Measurements from ENCODE around the gene HS3ST5. TPM values are rescaled to one million over a fixed set of nuclear protein-coding genes. Genes with fewer than 3 reads are reported as not detected.
A peak's percentile ranks its signal among the peaks of the same experiment; 100 is the strongest.

HS3ST5 gene
- total and polyA plus RNA-seq, 2 donors from 2014 or later, result 0.09 TPM; not detected in 1

- no peak for FAIRE-seq
- Histone ChIP-seq H3K27ac (ENCODE audit: low read depth in 2 of 2, low read length in 2 of 2) (no peak overlapping the region), H3K4me3 (ENCODE audit: low read length in 3 of 3) (no peak overlapping the region), H3K4me1 (ENCODE audit: control insufficient read depth in 2 of 3, insufficient read depth in 2 of 3, low read depth in 1 of 3, low read length in 3 of 3) (no peaks in the 10 kb centered on the region), H3K9ac (ENCODE audit: low read length in 3 of 3) (no peak overlapping the region), H3K27me3 (ENCODE audit: control insufficient read depth, insufficient read depth, low read length) (no peaks in the 10 kb centered on the region), H3K9me3 (ENCODE audit: control insufficient read depth in 2 of 3, insufficient read depth in 1 of 3, low read length in 3 of 3) (no peaks in the 10 kb centered on the region), H3K36me3 (ENCODE audit: control insufficient read depth in 2 of 3, insufficient read depth in 3 of 3, low read length in 3 of 3) (no peaks in the 10 kb centered on the region)
- no peak for TF ChIP-seq CTCF (IDR thresholded peaks at IDR 0.05; ENCODE audit: borderline replicate concordance, extremely low read depth, insufficient read depth)
- peak in 1 of 5 donors; percentile 10 for DNase-seq
- intact Hi-C loops (cut with DNase I), result no loop called here
Observed at GRCh38 chr6:114055763-114056162, 287.1 kb downstream of the HS3ST5 start.

GRCh38 chr6:114055349-114055748 lies 287.5 kb downstream of the HS3ST5 start:
- Histone ChIP-seq H3K4me1 (ENCODE audit: control insufficient read depth in 2 of 3, insufficient read depth in 2 of 3, low read depth in 1 of 3, low read length in 3 of 3) (no peaks in the 10 kb centered on the region), H3K9ac (ENCODE audit: low read length in 3 of 3) (no peak overlapping the region), H3K27me3 (ENCODE audit: control insufficient read depth, insufficient read depth, low read length) (no peaks in the 10 kb centered on the region), H3K27ac (ENCODE audit: low read depth in 2 of 2, low read length in 2 of 2) (no peak overlapping the region), H3K9me3 (ENCODE audit: control insufficient read depth in 2 of 3, insufficient read depth in 1 of 3, low read length in 3 of 3) (no peaks in the 10 kb centered on the region), H3K36me3 (ENCODE audit: control insufficient read depth in 2 of 3, insufficient read depth in 3 of 3, low read length in 3 of 3) (no peaks in the 10 kb centered on the region), H3K4me3 (ENCODE audit: low read length in 3 of 3) (no peak overlapping the region)
- no peak for FAIRE-seq
- DNase-seq, result no peak
- intact Hi-C loops (cut with DNase I), result no loop called here
- TF ChIP-seq CTCF (IDR thresholded peaks at IDR 0.05; ENCODE audit: borderline replicate concordance, extremely low read depth, insufficient read depth), result no peak

GRCh38 chr6:114053791-114054190 lies 289.0 kb downstream of the HS3ST5 start:
- no peak for TF ChIP-seq CTCF (IDR thresholded peaks at IDR 0.05; ENCODE audit: borderline replicate concordance, extremely low read depth, insufficient read depth)
- no peaks in the 10 kb centered on the region for H3K27me3 ChIP-seq (ENCODE audit: control insufficient read depth, insufficient read depth, low read length)
- H3K9ac ChIP-seq (ENCODE audit: low read length in 3 of 3), result no peak overlapping the region
- no peaks in the 10 kb centered on the region for H3K9me3 ChIP-seq (ENCODE audit: control insufficient read depth in 2 of 3, insufficient read depth in 1 of 3, low read length in 3 of 3)
- no peaks in the 10 kb centered on the region for H3K4me1 ChIP-seq (ENCODE audit: control insufficient read depth in 2 of 3, insufficient read depth in 2 of 3, low read depth in 1 of 3, low read length in 3 of 3)
- no peaks in the 10 kb centered on the region for H3K36me3 ChIP-seq (ENCODE audit: control insufficient read depth in 2 of 3, insufficient read depth in 3 of 3, low read length in 3 of 3)
- no peak for FAIRE-seq
- intact Hi-C loops (cut with DNase I), result no loop called here
- H3K27ac ChIP-seq (ENCODE audit: low read depth in 2 of 2, low read length in 2 of 2), result no peak overlapping the region
- no peak for DNase-seq
- no peak overlapping the region for H3K4me3 ChIP-seq (ENCODE audit: low read length in 3 of 3)

GRCh38 chr6:114052141-114052540 lies 290.7 kb downstream of the HS3ST5 start:
- H3K27ac ChIP-seq (ENCODE audit: low read depth in 2 of 2, low read length in 2 of 2), result no peak overlapping the region
- DNase-seq, result no peak
- no peak for FAIRE-seq
- no peak for TF ChIP-seq CTCF (IDR thresholded peaks at IDR 0.05; ENCODE audit: borderline replicate concordance, extremely low read depth, insufficient read depth)
- H3K9ac ChIP-seq (ENCODE audit: low read length in 3 of 3), result no peak overlapping the region
- no peaks in the 10 kb centered on the region for H3K4me1 ChIP-seq (ENCODE audit: control insufficient read depth in 2 of 3, insufficient read depth in 2 of 3, low read depth in 1 of 3, low read length in 3 of 3)
- H3K36me3 ChIP-seq (ENCODE audit: control insufficient read depth in 2 of 3, insufficient read depth in 3 of 3, low read length in 3 of 3), result no peaks in the 10 kb centered on the region
- no peak overlapping the region for H3K4me3 ChIP-seq (ENCODE audit: low read length in 3 of 3)
- H3K9me3 ChIP-seq (ENCODE audit: control insufficient read depth in 2 of 3, insufficient read depth in 1 of 3, low read length in 3 of 3), result no peaks in the 10 kb centered on the region
- no peaks in the 10 kb centered on the region for H3K27me3 ChIP-seq (ENCODE audit: control insufficient read depth, insufficient read depth, low read length)
- intact Hi-C loops (cut with DNase I), result no loop called here
